Osteocyte (in vitro differentiated cells): ENCODE measurements around the gene SLC45A1. TPM values are rescaled to one million over a fixed set of nuclear protein-coding genes. Genes with fewer than 3 reads are reported as not detected.

ENCODE experiments used
- DNase-seq: peaks from one replicate; pipeline ENCODE4 v3.0.0; 2021; ENCODE audit warnings: mixed read lengths; ENCODE audit not compliant: unreplicated experiment; ENCODE audit errors: extremely low spot score
- H3K27ac Mint-ChIP-seq: one replicate; pipeline ENCODE4 v1.8.0; 2021; ENCODE audit warnings: mild to moderate bottlenecking, mixed read lengths; ENCODE audit not compliant: unreplicated experiment
- H3K27me3 Mint-ChIP-seq: one replicate; pipeline ENCODE4 v1.8.0; 2021; ENCODE audit warnings: mixed read lengths; ENCODE audit not compliant: unreplicated experiment
- H3K36me3 Mint-ChIP-seq: one replicate; pipeline ENCODE4 v1.8.0; 2021; ENCODE audit warnings: mixed read lengths; ENCODE audit not compliant: unreplicated experiment
- H3K4me1 Mint-ChIP-seq: one replicate; pipeline ENCODE4 v1.8.0; 2021; ENCODE audit warnings: mixed read lengths; ENCODE audit not compliant: unreplicated experiment
- H3K4me3 Mint-ChIP-seq: one replicate; pipeline ENCODE4 v1.8.0; 2021; ENCODE audit warnings: mild to moderate bottlenecking, moderate library complexity, mixed read lengths; ENCODE audit not compliant: unreplicated experiment
- H3K9me3 Mint-ChIP-seq: one replicate; pipeline ENCODE4 v1.8.0; 2021; ENCODE audit warnings: mixed read lengths; ENCODE audit not compliant: unreplicated experiment
- total RNA-seq: library from RNA; stranded (reverse); gene quantifications from 2 replicates; pipeline ENCODE4 v1.2.1, GENCODE V29; 2021
- TF ChIP-seq, protein P1 (sequence below): fragments of 200-600 bp; sonication (generic); IDR thresholded peaks from 2 replicates; pipeline ENCODE4 v1.5.0; 2021; ENCODE audit warnings: antibody characterized with exemption, mild to moderate bottlenecking, moderate library complexity

Gene SLC45A1
- total RNA-seq, 1 donor from 2014 or later, result 3.2 TPM

DNA sequence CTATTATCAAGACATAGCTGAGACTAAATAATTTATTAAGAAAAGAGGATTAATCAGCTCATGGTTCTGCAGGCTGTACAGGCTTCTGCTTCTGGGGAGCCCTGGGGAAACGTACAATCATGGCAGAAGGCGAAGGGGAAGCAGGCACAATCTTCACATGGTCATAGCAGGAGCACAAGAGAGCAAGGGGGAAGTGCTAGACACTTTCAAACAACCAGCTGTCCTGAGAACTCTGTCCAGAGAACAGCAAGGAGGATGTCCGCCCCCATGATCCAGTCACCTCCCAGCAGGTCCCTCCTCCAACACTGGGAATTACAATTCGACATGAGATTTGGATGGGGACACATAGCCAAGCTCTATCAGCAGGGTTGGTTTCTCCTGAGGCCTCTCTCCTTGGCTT, 10.3 kb upstream of the SLC45A1 start:
- peaks cover 6% of the 10 kb centered on the region for H3K4me1 Mint-ChIP-seq
- no peak overlapping the region for H3K27ac Mint-ChIP-seq
- no peaks in the 10 kb centered on the region for H3K36me3 Mint-ChIP-seq
- no peak for DNase-seq
- TF ChIP-seq, protein P1, sequence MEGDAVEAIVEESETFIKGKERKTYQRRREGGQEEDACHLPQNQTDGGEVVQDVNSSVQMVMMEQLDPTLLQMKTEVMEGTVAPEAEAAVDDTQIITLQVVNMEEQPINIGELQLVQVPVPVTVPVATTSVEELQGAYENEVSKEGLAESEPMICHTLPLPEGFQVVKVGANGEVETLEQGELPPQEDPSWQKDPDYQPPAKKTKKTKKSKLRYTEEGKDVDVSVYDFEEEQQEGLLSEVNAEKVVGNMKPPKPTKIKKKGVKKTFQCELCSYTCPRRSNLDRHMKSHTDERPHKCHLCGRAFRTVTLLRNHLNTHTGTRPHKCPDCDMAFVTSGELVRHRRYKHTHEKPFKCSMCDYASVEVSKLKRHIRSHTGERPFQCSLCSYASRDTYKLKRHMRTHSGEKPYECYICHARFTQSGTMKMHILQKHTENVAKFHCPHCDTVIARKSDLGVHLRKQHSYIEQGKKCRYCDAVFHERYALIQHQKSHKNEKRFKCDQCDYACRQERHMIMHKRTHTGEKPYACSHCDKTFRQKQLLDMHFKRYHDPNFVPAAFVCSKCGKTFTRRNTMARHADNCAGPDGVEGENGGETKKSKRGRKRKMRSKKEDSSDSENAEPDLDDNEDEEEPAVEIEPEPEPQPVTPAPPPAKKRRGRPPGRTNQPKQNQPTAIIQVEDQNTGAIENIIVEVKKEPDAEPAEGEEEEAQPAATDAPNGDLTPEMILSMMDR, result no peak
- H3K27me3 Mint-ChIP-seq, result no peaks in the 10 kb centered on the region
- no peak overlapping the region for H3K4me3 Mint-ChIP-seq
- H3K9me3 Mint-ChIP-seq, result no peaks in the 10 kb centered on the region

DNA sequence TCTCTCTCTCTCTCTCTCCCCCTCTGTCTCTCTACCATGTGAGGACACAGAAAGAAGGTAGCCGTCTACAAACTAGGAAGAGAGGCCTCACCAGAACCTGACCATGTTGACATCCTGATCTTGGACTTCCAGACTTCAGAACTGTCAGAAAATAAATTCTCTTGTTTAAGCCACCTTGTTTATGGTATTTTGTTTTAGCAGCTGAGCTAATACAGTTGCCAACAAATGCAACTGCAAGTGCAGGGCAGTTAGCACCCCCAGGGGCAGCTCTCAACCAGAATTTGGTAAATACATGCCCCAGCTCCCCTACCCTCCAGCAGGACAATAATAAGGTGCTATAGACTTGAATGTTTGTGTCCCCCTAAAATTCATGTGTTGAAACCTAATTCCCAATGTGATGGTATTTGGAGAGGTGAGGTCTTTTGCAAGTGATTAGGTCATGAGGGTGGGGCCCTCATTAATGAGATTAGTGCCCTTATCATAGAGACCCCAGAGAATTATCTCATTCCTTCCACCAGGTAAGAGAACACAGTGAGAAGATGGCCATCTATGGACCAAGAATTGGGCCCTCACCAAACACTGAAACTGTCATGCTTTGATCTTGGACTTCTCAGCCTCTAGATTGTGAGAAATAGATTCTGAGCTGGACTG, 6.7 kb upstream of the SLC45A1 start:
- H3K36me3 Mint-ChIP-seq, result no peaks in the 10 kb centered on the region
- H3K9me3 Mint-ChIP-seq, result no peaks in the 10 kb centered on the region
- H3K27ac Mint-ChIP-seq, result no peak overlapping the region
- TF ChIP-seq, protein P1, result no peak
- no peaks in the 10 kb centered on the region for H3K27me3 Mint-ChIP-seq
- H3K4me3 Mint-ChIP-seq, result no peak overlapping the region
- no peak for DNase-seq
- H3K4me1 Mint-ChIP-seq, result peaks cover 15% of the 10 kb centered on the region

DNA sequence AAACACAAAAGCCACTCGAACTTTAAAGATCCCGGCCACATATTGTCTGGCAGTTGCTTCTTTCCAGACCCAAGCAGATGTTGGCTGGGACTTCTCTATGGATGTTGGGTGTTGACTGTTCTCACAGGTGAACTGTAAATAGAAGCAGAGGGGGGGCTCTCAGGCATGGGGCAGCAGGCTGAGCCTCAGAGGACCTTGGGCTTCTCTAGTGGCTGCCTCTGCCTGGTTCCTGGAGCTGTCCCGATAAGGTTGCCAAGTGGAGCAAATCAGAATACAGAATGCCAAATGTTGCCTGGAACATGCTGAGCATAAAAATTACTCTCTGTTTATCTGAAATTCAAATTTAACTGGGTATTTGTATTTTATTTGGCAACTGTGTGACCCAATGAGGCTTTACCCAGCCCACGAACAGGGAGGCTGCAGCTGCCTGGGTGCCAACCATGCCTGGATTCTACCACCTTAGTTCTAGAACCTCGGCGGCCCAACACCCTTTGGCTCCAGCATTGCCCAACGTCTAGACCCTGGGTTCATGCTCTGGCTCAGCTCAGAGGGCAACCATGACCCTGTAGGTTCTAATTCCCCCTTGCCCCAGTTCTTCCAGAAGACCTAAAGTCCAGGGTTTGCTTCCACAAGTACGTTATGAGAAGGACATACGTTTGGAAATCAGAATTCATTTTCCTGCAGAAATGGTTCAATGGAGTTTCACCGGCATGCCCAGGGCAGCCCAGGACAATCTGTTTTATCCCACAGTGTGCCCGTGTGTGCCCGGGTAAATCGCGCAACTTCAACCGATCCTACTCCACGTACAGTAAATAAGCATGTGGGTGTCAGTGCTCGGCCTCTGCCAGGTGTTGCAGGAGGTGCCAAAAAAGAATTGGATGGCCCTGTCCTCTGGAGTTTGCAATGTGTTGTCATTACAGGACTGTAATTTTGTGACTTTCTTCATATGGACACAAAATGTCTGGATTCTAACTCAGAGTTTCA, 5.4 kb upstream of the SLC45A1 start:
- TF ChIP-seq, protein P1, result no peak
- Mint-ChIP-seq H3K36me3 (no peaks in the 10 kb centered on the region), H3K27ac (no peak overlapping the region), H3K27me3 (no peaks in the 10 kb centered on the region), H3K4me3 (no peak overlapping the region), H3K9me3 (no peaks in the 10 kb centered on the region), H3K4me1 (peaks cover 15% of the 10 kb centered on the region)
- no peak for DNase-seq

DNA sequence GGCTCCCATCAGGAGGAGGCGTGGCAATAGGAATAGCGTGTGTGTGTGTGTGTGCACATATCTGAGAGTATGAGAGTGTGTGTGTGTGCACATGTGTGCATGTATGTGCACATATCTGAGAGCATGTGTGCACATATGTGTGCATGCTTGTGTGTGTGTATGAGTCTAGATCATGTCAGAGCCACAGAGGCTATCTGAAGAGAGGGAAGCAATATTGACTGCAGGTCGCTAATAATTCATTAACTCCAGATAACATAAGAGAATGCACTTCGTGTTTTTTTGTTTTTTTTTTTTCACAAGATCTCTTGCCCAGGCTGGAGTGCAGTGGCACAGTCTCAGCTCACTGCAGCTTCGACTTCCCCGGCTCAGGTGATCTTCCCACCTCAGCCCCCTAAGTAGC, 4.7 kb upstream of the SLC45A1 start:
- peaks cover 17% of the 10 kb centered on the region for H3K4me1 Mint-ChIP-seq
- DNase-seq, result no peak
- H3K27me3 Mint-ChIP-seq, result no peaks in the 10 kb centered on the region
- no peaks in the 10 kb centered on the region for H3K9me3 Mint-ChIP-seq
- TF ChIP-seq, protein P1, result no peak
- no peak overlapping the region for H3K27ac Mint-ChIP-seq
- H3K36me3 Mint-ChIP-seq, result no peaks in the 10 kb centered on the region
- no peak overlapping the region for H3K4me3 Mint-ChIP-seq
